Ureter (tissue), 1 donor: Measurements from ENCODE around the gene FAM234A. TPM values are rescaled to one million over a fixed set of nuclear protein-coding genes. Genes with fewer than 3 reads are reported as not detected.
A peak's percentile ranks its signal among the peaks of the same experiment; 100 is the strongest.
"Not testable (repeated sequence)": the region's sequence is repeated elsewhere in the genome, so short reads cannot be mapped to it uniquely, and the experiment has no call there.

Experiments
- DNase-seq: peaks from one replicate; pipeline ENCODE4 v3.0.0-alpha.2; 2020; ENCODE audit warnings: low spot score
- total RNA-seq: library from RNA; stranded (reverse); gene quantifications from one replicate; pipeline ENCODE4 v1.2.4, GENCODE V29; 2023
- donor health status: DM: yes; HTN: yes; CAD: no.

The FAM234A gene
- 89.4 TPM for total RNA-seq

GRCh38 chr16:234468-235305 is at the start of gene FAM234A:
FAM234A (plus strand) TSS chr16:234821; CDS start chr16:254414, 19,593 bp downstream.
- peak; percentile 93 for DNase-seq

GRCh38 chr16:185213-185612 is 49.4 kb upstream of the FAM234A start:
- no peak for DNase-seq

- DNase-seq: no peak
Observed at GRCh38 chr16:185691-186090, 48.9 kb upstream of the FAM234A start.

GRCh38 chr16:187330-187729 is 47.3 kb upstream of the FAM234A start:
- no peak for DNase-seq

GRCh38 chr16:188674-189073 is 45.9 kb upstream of the FAM234A start:
- no peak for DNase-seq

- DNase-seq: no peak
Observed at GRCh38 chr16:189604-190186, 44.9 kb upstream of the FAM234A start.

- DNase-seq: no peak
Observed at GRCh38 chr16:191831-192230, 42.8 kb upstream of the FAM234A start.

GRCh38 chr16:192686-193085 is 41.9 kb upstream of the FAM234A start:
- DNase-seq: no peak

GRCh38 chr16:193441-193840 is 41.2 kb upstream of the FAM234A start:
- DNase-seq: no peak

- DNase-seq: no peak
Observed at GRCh38 chr16:194516-194915, 40.1 kb upstream of the FAM234A start.

- no peak for DNase-seq
Observed at GRCh38 chr16:200388-200787, 34.2 kb upstream of the FAM234A start.

- no peak for DNase-seq
Observed at GRCh38 chr16:203246-203645, 31.4 kb upstream of the FAM234A start.

- not testable (repeated sequence) for DNase-seq
Observed at GRCh38 chr16:204046-204445, 30.6 kb upstream of the FAM234A start.

- DNase-seq: not testable (repeated sequence)
Observed at GRCh38 chr16:209359-209758, 25.3 kb upstream of the FAM234A start.

GRCh38 chr16:211631-212180 is 22.9 kb upstream of the FAM234A start:
- not testable (repeated sequence) for DNase-seq

- no peak for DNase-seq
Observed at GRCh38 chr16:212999-213398, 21.6 kb upstream of the FAM234A start.

GRCh38 chr16:220021-220420 is 14.6 kb upstream of the FAM234A start:
- DNase-seq: no peak

GRCh38 chr16:228151-228851 is 6.3 kb upstream of the FAM234A start:
- DNase-seq: no peak

- peak; percentile 85 for DNase-seq
Observed at GRCh38 chr16:228852-229730, 5.5 kb upstream of the FAM234A start, which contains the start of gene LUC7L. LUC7L (minus strand) TSS chr16:229449; CDS start chr16:229339, 110 bp downstream.

- no peak for DNase-seq
Observed at GRCh38 chr16:229731-230281, 4.8 kb upstream of the FAM234A start.

GRCh38 chr16:230351-230750 is 4.3 kb upstream of the FAM234A start:
- DNase-seq: not testable (repeated sequence)
